Tibial nerve (tissue), 4 donors: ENCODE measurements around the gene NKX1-1. TPM values are rescaled to one million over a fixed set of nuclear protein-coding genes. Genes with fewer than 3 reads are reported as not detected.

Source experiments
- DNase-seq, 2 donors: peaks; one replicate each; pipeline ENCODE4 v3.0.0-alpha.2; 2019; ENCODE audit warnings: low spot score in 2 of 2
- H3K27ac ChIP-seq, 4 donors: fragments of 200-600 bp; sonication (generic) in 3 of 4; one replicate each; pipeline ENCODE4 v1.5.1; 2017 to 2019; ENCODE audit warnings: mild to moderate bottlenecking in 1 of 4
- H3K27me3 ChIP-seq, 2 donors: fragments of 200-600 bp; sonication (generic) in 1 of 2; one replicate each; pipeline versions ENCODE4 v1.5.1 to v1.6.0; 2017 to 2019
- H3K36me3 ChIP-seq, 3 donors: fragments of 200-600 bp; sonication (generic); one replicate each; pipeline ENCODE4 v1.5.1; 2018 to 2019
- H3K4me1 ChIP-seq, 4 donors: fragments of 200-600 bp; sonication (generic) in 3 of 4; one replicate each; pipeline ENCODE4 v1.5.1; 2017 to 2019
- H3K4me3 ChIP-seq, 4 donors: fragments of 200-600 bp; sonication (generic) in 3 of 4; one replicate each; pipeline ENCODE4 v1.5.1; 2017 to 2019; ENCODE audit warnings: mild to moderate bottlenecking in 1 of 4, moderate library complexity in 1 of 4
- H3K9me3 ChIP-seq, 4 donors: fragments of 200-600 bp; sonication (generic) in 3 of 4; one replicate each; pipeline ENCODE4 v1.5.1; 2017 to 2019
- CTCF ChIP-seq, 5 experiments: fragments of 200-600 bp in 3 of 5; fragments of 450-650 bp in 2 of 5; sonication (generic) in 3 of 5; IDR thresholded peaks; one replicate each; pipeline ENCODE4 v1.5.1; 2016 to 2019; ENCODE audit warnings: antibody characterized with exemption in 5 of 5, mild to moderate bottlenecking in 3 of 5, moderate library complexity in 2 of 5
- EP300 ChIP-seq, 2 donors: sonication (generic); formaldehyde crosslinking; IDR thresholded peaks; one replicate each; pipeline ENCODE4 v1.6.1; 2017; ENCODE audit warnings: antibody characterized with exemption in 2 of 2, mild to moderate bottlenecking in 1 of 2
- POLR2A ChIP-seq, 2 donors: fragments of 450-650 bp; IDR thresholded peaks; one replicate each; pipeline ENCODE4 v1.6.1; 2017; ENCODE audit warnings: antibody characterized with exemption in 2 of 2, mild to moderate bottlenecking in 2 of 2, moderate library complexity in 2 of 2
- whole genome bisulfite sequencing, 2 donors: methylation state at CpG; one replicate each; pipeline ENCODE4 v1.1.5; 2018; 5-methylcytosine and 5-hydroxymethylcytosine counted together
- total RNA-seq, 4 donors: library from RNA; depleted of rRNA; stranded (reverse); fragments of >200 nt; gene quantifications; one replicate each; pipeline ENCODE4 v1.1.0, GENCODE V29; 2016

Gene NKX1-1
- total RNA-seq, 4 donors from 2014 or later: not detected

- Histone ChIP-seq H3K9me3 (no peaks in the 10 kb centered on the region), H3K27ac (no peak overlapping the region), H3K4me3 (no peak overlapping the region), H3K4me1 (peaks cover 0 to 34% (median 2%) of the 10 kb centered on the region in 4 donors), H3K27me3 (no peaks in the 10 kb centered on the region), H3K36me3 (peaks cover 0 to 71% (median 11%) of the 10 kb centered on the region in 3 donors)
- TF ChIP-seq POLR2A (IDR thresholded peaks at IDR 0.05) (no peak), CTCF (IDR thresholded peaks at IDR 0.05) (no peak), EP300 (IDR thresholded peaks at IDR 0.05) (no peak)
- WGBS, 2 donors: 90 to 91% methylated on average over 10 to 22 of the region's 30 CpGs
- DNase-seq: no peak
These were observed 52.8 kb downstream of the NKX1-1 start for GRCh38 chr4:1353186-1354055.

Other genes starting within 250 kb of the NKX1-1 start
- 10 to 100 TPM; 39.3 to 91.0 (median 45.5) TPM for gene SPON2, start 233.9 kb downstream of the NKX1-1 start, total RNA-seq
- 100 to 1,000 TPM; 134 to 255 (median 193) TPM for gene CTBP1, start 157.3 kb downstream of the NKX1-1 start, total RNA-seq
- 100 to 1,000 TPM in 1 of 4 donors, 10 to 100 TPM in 3; 66.2 to 140 (median 83.2) TPM for gene MAEA, start 116.6 kb downstream of the NKX1-1 start, total RNA-seq
- 10 to 100 TPM; 29.8 to 72.0 (median 30.4) TPM for gene UVSSA, start 59.2 kb downstream of the NKX1-1 start, total RNA-seq